Calu3 (cell line): ENCODE results near the gene SCNN1B. TPM values are rescaled to one million over a fixed set of nuclear protein-coding genes. Genes with fewer than 3 reads are reported as not detected.
"Not testable (repeated sequence)": the region's sequence is repeated elsewhere in the genome, so short reads cannot be mapped to it uniquely, and the experiment has no call there.

ENCODE experiments used
- BruUV-seq: library from RNA; stranded (reverse); fragments of 400-500 nt; replicated peaks from 2 replicates; lab custom pipeline; 2021; lab: Mats Ljungman, UMichigan
- CTCF ChIA-PET: fragments of 300-600 bp; sonication (Branson Sonifier 250); formaldehyde crosslinking; loops from one replicate; lab custom pipeline; 2022; ENCODE audit warnings: antibody characterized with exemption; lab: Charles Lee
- DNase-seq: peaks from one replicate; pipeline ENCODE4 v3.0.0; 2022
- H3K27ac Mint-ChIP-seq: one replicate; pipeline ENCODE4 v1.8.0; 2022; ENCODE audit warnings: mixed read lengths; ENCODE audit not compliant: unreplicated experiment
- H3K27me3 Mint-ChIP-seq: one replicate; pipeline ENCODE4 v1.8.0; 2022; ENCODE audit warnings: mixed read lengths; ENCODE audit not compliant: unreplicated experiment
- H3K36me3 Mint-ChIP-seq: one replicate; pipeline ENCODE4 v1.8.0; 2022; ENCODE audit warnings: mild to moderate bottlenecking, moderate library complexity, mixed read lengths; ENCODE audit not compliant: insufficient read depth, unreplicated experiment
- H3K4me1 Mint-ChIP-seq: one replicate; pipeline ENCODE4 v1.8.0; 2022; ENCODE audit warnings: mild to moderate bottlenecking, low read depth, mixed read lengths; ENCODE audit not compliant: unreplicated experiment
- H3K4me3 Mint-ChIP-seq: one replicate; pipeline ENCODE4 v1.8.0; 2022; ENCODE audit warnings: mild to moderate bottlenecking, low read depth, moderate library complexity, mixed read lengths; ENCODE audit not compliant: unreplicated experiment
- H3K9me3 Mint-ChIP-seq: one replicate; pipeline ENCODE4 v1.8.0; 2022; ENCODE audit warnings: low read depth, mixed read lengths; ENCODE audit not compliant: unreplicated experiment
- CTCF ChIP-seq: fragments of 200-600 bp; IDR thresholded peaks from one replicate; pipeline ENCODE4 v1.8.0; 2022; ENCODE audit warnings: antibody characterized with exemption; ENCODE audit not compliant: unreplicated experiment
- intact Hi-C: fragments of 100-400 bp; cut with micrococcal nuclease; formaldehyde crosslinking; loops from one replicate; pipeline ENCODE4 v1.10.0; 2022; ENCODE audit not compliant: unreplicated experiment
- total RNA-seq: library from RNA; stranded (reverse); gene quantifications from 2 replicates; pipeline ENCODE4 v1.2.3, GENCODE V29; 2022

SCNN1B gene
- total RNA-seq, 1 experiment from 2014 or later, result not detected

DNA sequence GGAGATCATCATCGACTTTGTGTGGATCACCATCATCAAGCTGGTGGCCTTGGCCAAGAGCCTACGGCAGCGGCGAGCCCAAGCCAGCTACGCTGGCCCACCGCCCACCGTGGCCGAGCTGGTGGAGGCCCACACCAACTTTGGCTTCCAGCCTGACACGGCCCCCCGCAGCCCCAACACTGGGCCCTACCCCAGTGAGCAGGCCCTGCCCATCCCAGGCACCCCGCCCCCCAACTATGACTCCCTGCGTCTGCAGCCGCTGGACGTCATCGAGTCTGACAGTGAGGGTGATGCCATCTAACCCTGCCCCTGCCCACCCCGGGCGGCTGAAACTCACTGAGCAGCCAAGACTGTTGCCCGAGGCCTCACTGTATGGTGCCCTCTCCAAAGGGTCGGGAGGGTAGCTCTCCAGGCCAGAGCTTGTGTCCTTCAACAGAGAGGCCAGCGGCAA is 78.4 kb downstream of the SCNN1B start:
- H3K4me3 Mint-ChIP-seq, result no peak overlapping the region
- peaks cover 44% of the 10 kb centered on the region for H3K27me3 Mint-ChIP-seq
- TF ChIP-seq CTCF, result no peak
- H3K9me3 Mint-ChIP-seq, result no peaks in the 10 kb centered on the region
- DNase-seq, result no peak
- intact Hi-C loops, result no loop called here
- BruUV-seq, result no TSS peak
- no peak overlapping the region for H3K27ac Mint-ChIP-seq
- no peaks in the 10 kb centered on the region for H3K4me1 Mint-ChIP-seq
- H3K36me3 Mint-ChIP-seq, result no peaks in the 10 kb centered on the region
- CTCF ChIA-PET, result no interaction called here

- intact Hi-C loops, H3K27ac Mint-ChIP-seq: not testable (repeated sequence)
These were observed 79.6 kb downstream of the SCNN1B start for GRCh38 chr16:23381702-23382101.

GRCh38 chr16:23382279-23382678 is 80.2 kb downstream of the SCNN1B start:
- Mint-ChIP-seq H3K9me3 (no peaks in the 10 kb centered on the region), H3K36me3 (no peaks in the 10 kb centered on the region), H3K27ac (no peak overlapping the region), H3K4me3 (no peak overlapping the region), H3K4me1 (no peaks in the 10 kb centered on the region), H3K27me3 (peaks cover 26% of the 10 kb centered on the region)
- DNase-seq, result no peak
- CTCF ChIA-PET, result no interaction called here
- BruUV-seq, result no TSS peak
- TF ChIP-seq CTCF, result no peak
- intact Hi-C loops, result no loop called here

More at GRCh38 chr16:23381702-23382101, 79.6 kb downstream of the SCNN1B start:
- H3K36me3 Mint-ChIP-seq, DNase-seq, H3K9me3 Mint-ChIP-seq, H3K4me3 Mint-ChIP-seq, BruUV-seq, H3K4me1 Mint-ChIP-seq: not testable (repeated sequence)
- CTCF ChIA-PET, result interaction anchor here (1.1 kb wide), 1 partner anchor 11 kb away, joined by 4 read pairs; no protein-coding TSS in a partner anchor
- peaks cover 32% of the 10 kb centered on the region for H3K27me3 Mint-ChIP-seq

DNA sequence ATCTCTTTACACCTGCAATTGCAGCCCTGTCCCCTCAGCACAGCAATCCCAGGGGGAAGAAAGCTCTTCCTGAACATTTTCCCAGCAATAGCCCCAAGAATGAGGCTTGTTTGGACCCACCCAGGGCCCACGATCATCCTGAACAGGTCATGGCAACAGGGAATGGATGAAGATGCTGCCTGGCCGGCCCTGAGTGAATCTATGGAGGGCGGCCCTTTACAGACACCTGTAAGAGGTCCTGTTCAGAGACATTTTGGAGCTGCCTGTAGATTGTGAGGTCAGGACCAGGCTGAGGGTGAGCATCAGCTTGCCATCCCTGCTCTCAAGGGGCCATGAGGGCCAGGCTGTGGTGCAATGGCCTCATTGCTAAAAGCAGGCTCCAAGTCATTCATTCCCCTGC is 81.8 kb downstream of the SCNN1B start:
- H3K4me3 Mint-ChIP-seq, result no peak overlapping the region
- no peak for TF ChIP-seq CTCF
- H3K9me3 Mint-ChIP-seq, result no peaks in the 10 kb centered on the region
- H3K4me1 Mint-ChIP-seq, result no peaks in the 10 kb centered on the region
- CTCF ChIA-PET, result no interaction called here
- no TSS peak for BruUV-seq
- H3K27me3 Mint-ChIP-seq, result peaks cover 10% of the 10 kb centered on the region
- intact Hi-C loops, result no loop called here
- no peaks in the 10 kb centered on the region for H3K36me3 Mint-ChIP-seq
- no peak overlapping the region for H3K27ac Mint-ChIP-seq
- no peak for DNase-seq

DNA sequence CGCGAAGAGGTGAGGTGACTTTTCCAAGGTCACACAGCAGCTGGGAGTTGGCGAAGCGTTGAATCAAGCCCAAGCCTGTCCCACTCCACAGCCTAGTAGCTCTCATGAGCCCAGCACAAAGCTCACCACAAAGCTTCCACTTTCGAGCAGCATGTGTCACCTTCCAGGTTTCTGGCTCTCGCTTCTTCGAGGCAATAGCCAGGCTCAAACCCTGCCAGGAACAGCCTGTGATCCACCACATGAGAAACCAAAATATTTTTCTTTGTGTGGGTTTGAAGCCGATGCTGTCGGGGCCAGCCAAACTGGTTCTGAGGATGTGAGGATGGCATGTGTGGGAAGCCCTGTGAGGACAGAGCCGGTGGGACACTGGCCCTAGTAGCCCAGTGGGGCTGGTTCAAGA is 82.8 kb downstream of the SCNN1B start:
- no peak overlapping the region for H3K27ac Mint-ChIP-seq
- H3K27me3 Mint-ChIP-seq, result peaks cover under 1% of the 10 kb centered on the region
- no peak overlapping the region for H3K4me3 Mint-ChIP-seq
- CTCF ChIA-PET, result no interaction called here
- no TSS peak for BruUV-seq
- no peaks in the 10 kb centered on the region for H3K4me1 Mint-ChIP-seq
- H3K36me3 Mint-ChIP-seq, result no peaks in the 10 kb centered on the region
- no peak for TF ChIP-seq CTCF
- H3K9me3 Mint-ChIP-seq, result no peaks in the 10 kb centered on the region
- intact Hi-C loops, result no loop called here
- DNase-seq, result no peak
